ENCODE measurements around the gene CX3CR1. TPM values are rescaled to one million over a fixed set of nuclear protein-coding genes. Genes with fewer than 3 reads are reported as not detected.

CX3CR1 gene
- total RNA-seq, 1 donor from 2014 or later: not detected

GRCh38 chr3:39251576-39251975 lies 28.3 kb downstream of the CX3CR1 start:
- no peak for TF ChIP-seq CTCF (IDR thresholded peaks at IDR 0.05; ENCODE audit: unreplicated experiment)
- Mint-ChIP-seq H3K36me3 (ENCODE audit: insufficient read depth) (no peaks in the 10 kb centered on the region), H3K27ac (peak overlapping the region; percentile 29), H3K4me1 (ENCODE audit: low read depth) (peaks cover 2% of the 10 kb centered on the region), H3K27me3 (peaks cover 27% of the 10 kb centered on the region), H3K9me3 (ENCODE audit: low read depth) (no peaks in the 10 kb centered on the region), H3K4me3 (ENCODE audit: low read depth) (no peak overlapping the region)
- DNase-seq (ENCODE audit: low spot score, unreplicated experiment): no peak

GRCh38 chr3:39250116-39250747 lies 29.6 kb downstream of the CX3CR1 start:
- peaks cover 23% of the 10 kb centered on the region for H3K27me3 Mint-ChIP-seq
- no peak overlapping the region for H3K4me3 Mint-ChIP-seq (ENCODE audit: low read depth)
- no peak for TF ChIP-seq CTCF (IDR thresholded peaks at IDR 0.05; ENCODE audit: unreplicated experiment)
- H3K27ac Mint-ChIP-seq: no peak overlapping the region
- H3K9me3 Mint-ChIP-seq (ENCODE audit: low read depth): no peaks in the 10 kb centered on the region
- DNase-seq (ENCODE audit: low spot score, unreplicated experiment): no peak
- peaks cover 2% of the 10 kb centered on the region for H3K4me1 Mint-ChIP-seq (ENCODE audit: low read depth)
- no peaks in the 10 kb centered on the region for H3K36me3 Mint-ChIP-seq (ENCODE audit: insufficient read depth)

DNA sequence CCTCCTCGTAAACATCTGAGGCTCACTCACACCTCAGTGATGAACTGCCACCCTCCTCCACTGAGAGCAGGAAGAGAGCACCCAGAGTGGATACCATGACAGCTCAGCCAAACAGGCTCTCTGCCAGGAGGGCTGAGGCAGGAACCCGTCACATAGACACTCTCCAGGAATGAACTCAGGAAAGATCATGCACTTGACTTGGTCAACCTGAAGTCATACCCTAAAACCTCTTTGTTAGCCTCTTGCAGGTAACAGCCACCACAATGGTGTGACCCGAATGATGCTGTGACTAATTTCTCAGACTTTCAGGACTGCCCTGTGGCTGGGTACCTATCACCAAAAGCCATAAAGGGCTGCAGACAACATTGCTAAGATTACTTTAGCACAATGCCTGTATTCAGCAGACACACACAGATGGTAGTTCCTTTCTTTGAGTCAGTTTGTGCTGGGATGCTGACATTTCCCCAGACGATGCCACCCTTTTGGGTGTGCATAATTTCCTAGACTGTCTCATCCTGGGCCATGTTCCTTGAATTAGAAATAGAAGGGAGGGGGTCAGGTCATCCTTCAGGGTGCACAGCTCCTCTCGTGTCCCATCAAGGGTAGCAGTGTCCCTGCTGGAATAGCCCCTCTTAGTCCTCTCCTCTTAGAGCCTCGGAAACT lies 30.3 kb downstream of the CX3CR1 start:
- Mint-ChIP-seq H3K4me3 (ENCODE audit: low read depth) (no peak overlapping the region), H3K4me1 (ENCODE audit: low read depth) (peaks cover 2% of the 10 kb centered on the region), H3K9me3 (ENCODE audit: low read depth) (no peaks in the 10 kb centered on the region), H3K27ac (no peak overlapping the region), H3K27me3 (peaks cover 23% of the 10 kb centered on the region), H3K36me3 (ENCODE audit: insufficient read depth) (no peaks in the 10 kb centered on the region)
- no peak for TF ChIP-seq CTCF (IDR thresholded peaks at IDR 0.05; ENCODE audit: unreplicated experiment)
- no peak for DNase-seq (ENCODE audit: low spot score, unreplicated experiment)

- H3K4me1 Mint-ChIP-seq (ENCODE audit: low read depth): no peaks in the 10 kb centered on the region
- no peak overlapping the region for H3K4me3 Mint-ChIP-seq (ENCODE audit: low read depth)
Measured at GRCh38 chr3:39241561-39241960, 38.3 kb downstream of the CX3CR1 start.

DNA sequence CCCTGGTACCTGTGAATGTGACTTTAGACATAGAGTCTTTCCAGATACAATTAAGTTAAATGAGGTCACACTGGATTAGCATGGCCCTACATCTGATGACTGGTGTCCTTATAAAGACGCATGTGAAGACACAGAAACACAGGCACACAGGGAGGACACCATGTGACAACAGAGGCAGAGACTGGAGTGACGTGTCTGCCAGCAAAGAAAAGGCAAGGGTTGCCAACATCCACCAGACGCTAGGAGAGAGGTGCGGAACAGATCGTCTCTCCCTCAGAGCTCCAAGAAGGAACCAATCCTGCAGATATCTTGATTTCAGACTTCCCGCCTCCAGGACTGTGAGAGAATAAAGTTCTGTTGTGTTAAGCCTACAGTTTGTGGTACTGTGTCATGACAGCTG lies 42.8 kb downstream of the CX3CR1 start:
- peaks cover 3% of the 10 kb centered on the region for H3K4me1 Mint-ChIP-seq (ENCODE audit: low read depth)
- no peak for DNase-seq (ENCODE audit: low spot score, unreplicated experiment)
- H3K9me3 Mint-ChIP-seq (ENCODE audit: low read depth): no peaks in the 10 kb centered on the region
- no peak overlapping the region for H3K4me3 Mint-ChIP-seq (ENCODE audit: low read depth)
- peaks cover 19% of the 10 kb centered on the region for H3K27me3 Mint-ChIP-seq
- TF ChIP-seq CTCF (IDR thresholded peaks at IDR 0.05; ENCODE audit: unreplicated experiment): no peak
- no peak overlapping the region for H3K27ac Mint-ChIP-seq
- no peaks in the 10 kb centered on the region for H3K36me3 Mint-ChIP-seq (ENCODE audit: insufficient read depth)

More at GRCh38 chr3:39241561-39241960, 38.3 kb downstream of the CX3CR1 start:
- DNase-seq (ENCODE audit: low spot score, unreplicated experiment): no peak
- no peak for TF ChIP-seq CTCF (IDR thresholded peaks at IDR 0.05; ENCODE audit: unreplicated experiment)
- no peak overlapping the region for H3K27ac Mint-ChIP-seq
- H3K9me3 Mint-ChIP-seq (ENCODE audit: low read depth): no peaks in the 10 kb centered on the region
- peaks cover 20% of the 10 kb centered on the region for H3K27me3 Mint-ChIP-seq
- H3K36me3 Mint-ChIP-seq (ENCODE audit: insufficient read depth): no peaks in the 10 kb centered on the region
